ENCODE data around the gene ABHD15.

Gene ABHD15

GRCh38 chr17:29585080-29585751, 18.4 kb upstream of the ABHD15 start:
- peak; percentile 58 for DNase-seq
- in situ Hi-C loops (cut with MboI; ENCODE audit: low pct_unique_long_range_greater_than_20kb, low sequenced_read_pairs), result no loop called here

- peak; percentile 71 for DNase-seq
- in situ Hi-C loops (cut with MboI; ENCODE audit: low pct_unique_long_range_greater_than_20kb, low sequenced_read_pairs), result no loop called here
Measured at GRCh38 chr17:29584452-29585079, 17.7 kb upstream of the ABHD15 start.

- in situ Hi-C loops (cut with MboI; ENCODE audit: low pct_unique_long_range_greater_than_20kb, low sequenced_read_pairs), result no loop called here
- no peak for DNase-seq
Measured at GRCh38 chr17:29583324-29584248, 16.7 kb upstream of the ABHD15 start.

- in situ Hi-C loops (cut with MboI; ENCODE audit: low pct_unique_long_range_greater_than_20kb, low sequenced_read_pairs), result no loop called here
- no peak for DNase-seq
Measured at GRCh38 chr17:29582772-29583171, 15.9 kb upstream of the ABHD15 start.

- in situ Hi-C loops (cut with MboI; ENCODE audit: low pct_unique_long_range_greater_than_20kb, low sequenced_read_pairs), result no loop called here
Measured at GRCh38 chr17:29582254-29582765, 15.5 kb upstream of the ABHD15 start.

GRCh38 chr17:29581583-29582253, 14.9 kb upstream of the ABHD15 start:
- DNase-seq, result no peak
- in situ Hi-C loops (cut with MboI; ENCODE audit: low pct_unique_long_range_greater_than_20kb, low sequenced_read_pairs), result no loop called here

More at GRCh38 chr17:29582254-29582765, 15.5 kb upstream of the ABHD15 start:
- DNase-seq, result no peak

GRCh38 chr17:29579866-29580771, 13.3 kb upstream of the ABHD15 start:
- in situ Hi-C loops (cut with MboI; ENCODE audit: low pct_unique_long_range_greater_than_20kb, low sequenced_read_pairs), result no loop called here
- DNase-seq, result peak; percentile 92

- DNase-seq, result no peak
- in situ Hi-C loops (cut with MboI; ENCODE audit: low pct_unique_long_range_greater_than_20kb, low sequenced_read_pairs), result no loop called here
Measured at GRCh38 chr17:29578626-29579485, 12.0 kb upstream of the ABHD15 start.

GRCh38 chr17:29577385-29578211, 10.8 kb upstream of the ABHD15 start:
- no peak for DNase-seq
- in situ Hi-C loops (cut with MboI; ENCODE audit: low pct_unique_long_range_greater_than_20kb, low sequenced_read_pairs), result no loop called here

- no peak for DNase-seq
- in situ Hi-C loops (cut with MboI; ENCODE audit: low pct_unique_long_range_greater_than_20kb, low sequenced_read_pairs), result no loop called here
Measured at GRCh38 chr17:29577001-29577370, 10.1 kb upstream of the ABHD15 start.

- in situ Hi-C loops (cut with MboI; ENCODE audit: low pct_unique_long_range_greater_than_20kb, low sequenced_read_pairs), result no loop called here
- DNase-seq, result no peak
Measured at GRCh38 chr17:29576214-29577000, 9.6 kb upstream of the ABHD15 start.

GRCh38 chr17:29575511-29576213, 8.8 kb upstream of the ABHD15 start:
- in situ Hi-C loops (cut with MboI; ENCODE audit: low pct_unique_long_range_greater_than_20kb, low sequenced_read_pairs), result no loop called here
- DNase-seq, result no peak

- in situ Hi-C loops (cut with MboI; ENCODE audit: low pct_unique_long_range_greater_than_20kb, low sequenced_read_pairs), result loop anchor here (25.0 kb wide), 1 partner anchor 438 kb away; no protein-coding TSS in a partner anchor
Measured at GRCh38 chr17:29574732-29575510, 8.1 kb upstream of the ABHD15 start.

GRCh38 chr17:29573871-29574731, 7.3 kb upstream of the ABHD15 start:
- no peak for DNase-seq
- in situ Hi-C loops (cut with MboI; ENCODE audit: low pct_unique_long_range_greater_than_20kb, low sequenced_read_pairs), result loop anchor here (25.0 kb wide), 1 partner anchor 437 kb away; no protein-coding TSS in a partner anchor

More at GRCh38 chr17:29574732-29575510, 8.1 kb upstream of the ABHD15 start:
- no peak for DNase-seq

Data from KBM-7 (cell line).